ENCODE measurements around the gene SPOCK1. TPM values are rescaled to one million over a fixed set of nuclear protein-coding genes. Genes with fewer than 3 reads are reported as not detected.

The SPOCK1 gene
- total and polyA plus RNA-seq, 2 experiments from 2014 or later = 4.1 to 14.0 TPM

DNA sequence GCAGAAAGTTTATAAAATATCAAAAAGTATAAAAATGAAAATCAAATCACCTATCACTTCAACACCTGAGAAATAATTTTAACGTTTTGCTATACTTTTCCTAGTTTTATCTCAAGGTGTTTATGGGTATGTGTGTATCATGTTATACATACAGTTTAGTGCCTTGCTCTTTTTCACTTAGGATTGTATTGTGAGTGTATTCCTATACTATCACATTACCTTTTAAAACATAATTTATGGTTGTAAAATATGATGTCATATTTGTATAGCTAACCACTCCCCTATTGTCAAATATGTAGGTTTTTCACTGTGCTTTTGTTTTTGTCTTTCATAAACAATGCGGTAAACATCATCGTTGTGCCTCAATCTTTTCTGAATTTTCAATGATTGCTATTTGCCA lies 479.9 kb downstream of the SPOCK1 start:
- H3K27ac ChIP-seq = no peak overlapping the region
- DNase-seq (ENCODE audit: low read depth in 1 of 2, low spot score in 1 of 2) = no peak

DNA sequence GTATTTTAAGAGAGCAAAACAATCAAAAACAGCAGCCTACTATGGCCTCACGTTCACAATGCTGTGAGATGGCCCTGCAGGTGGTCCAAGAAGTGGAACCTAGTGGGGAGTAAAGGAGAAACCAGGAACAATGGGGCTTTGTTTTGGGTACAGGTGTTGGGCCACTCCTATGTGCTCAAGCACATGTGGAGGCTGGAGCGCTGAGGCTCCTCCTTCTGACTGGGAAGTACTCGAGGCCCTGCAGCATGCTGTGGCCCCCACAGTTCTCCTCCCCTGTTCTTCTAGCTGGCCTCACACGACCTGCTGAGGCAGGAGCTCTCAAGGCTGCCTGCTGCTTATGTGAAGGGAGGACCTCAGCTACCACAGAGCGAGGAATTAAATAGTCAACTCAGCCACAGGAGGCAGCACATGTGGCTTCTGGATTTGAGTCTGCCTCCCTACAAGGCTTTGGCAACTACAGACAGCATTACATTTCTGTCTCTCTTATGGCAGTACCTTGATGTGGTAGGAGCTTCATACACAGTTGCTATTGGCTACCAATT lies 482.3 kb downstream of the SPOCK1 start:
- Histone ChIP-seq H3K36me3 (no peaks in the 10 kb centered on the region), H3K4me1 (ENCODE audit: low read depth) (no peaks in the 10 kb centered on the region), H3K27me3 (no peaks in the 10 kb centered on the region), H3K9me3 (ENCODE audit: low read depth) (no peaks in the 10 kb centered on the region), H3K27ac (no peak overlapping the region), H3K4me3 (no peak overlapping the region)
- no peak for DNase-seq (ENCODE audit: low read depth in 1 of 2, low spot score in 1 of 2)
- TF ChIP-seq, protein P1, sequence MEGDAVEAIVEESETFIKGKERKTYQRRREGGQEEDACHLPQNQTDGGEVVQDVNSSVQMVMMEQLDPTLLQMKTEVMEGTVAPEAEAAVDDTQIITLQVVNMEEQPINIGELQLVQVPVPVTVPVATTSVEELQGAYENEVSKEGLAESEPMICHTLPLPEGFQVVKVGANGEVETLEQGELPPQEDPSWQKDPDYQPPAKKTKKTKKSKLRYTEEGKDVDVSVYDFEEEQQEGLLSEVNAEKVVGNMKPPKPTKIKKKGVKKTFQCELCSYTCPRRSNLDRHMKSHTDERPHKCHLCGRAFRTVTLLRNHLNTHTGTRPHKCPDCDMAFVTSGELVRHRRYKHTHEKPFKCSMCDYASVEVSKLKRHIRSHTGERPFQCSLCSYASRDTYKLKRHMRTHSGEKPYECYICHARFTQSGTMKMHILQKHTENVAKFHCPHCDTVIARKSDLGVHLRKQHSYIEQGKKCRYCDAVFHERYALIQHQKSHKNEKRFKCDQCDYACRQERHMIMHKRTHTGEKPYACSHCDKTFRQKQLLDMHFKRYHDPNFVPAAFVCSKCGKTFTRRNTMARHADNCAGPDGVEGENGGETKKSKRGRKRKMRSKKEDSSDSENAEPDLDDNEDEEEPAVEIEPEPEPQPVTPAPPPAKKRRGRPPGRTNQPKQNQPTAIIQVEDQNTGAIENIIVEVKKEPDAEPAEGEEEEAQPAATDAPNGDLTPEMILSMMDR (IDR thresholded peaks at IDR 0.05; ENCODE audit: low read depth, low read length) = no peak

More for the DNA sequence above, 479.9 kb downstream of the SPOCK1 start:
- Histone ChIP-seq H3K36me3 (no peaks in the 10 kb centered on the region), H3K27me3 (no peaks in the 10 kb centered on the region), H3K4me1 (ENCODE audit: low read depth) (no peaks in the 10 kb centered on the region), H3K4me3 (no peak overlapping the region), H3K9me3 (ENCODE audit: low read depth) (no peaks in the 10 kb centered on the region)
- TF ChIP-seq, protein P1 (IDR thresholded peaks at IDR 0.05; ENCODE audit: low read depth, low read length) = no peak

DNA sequence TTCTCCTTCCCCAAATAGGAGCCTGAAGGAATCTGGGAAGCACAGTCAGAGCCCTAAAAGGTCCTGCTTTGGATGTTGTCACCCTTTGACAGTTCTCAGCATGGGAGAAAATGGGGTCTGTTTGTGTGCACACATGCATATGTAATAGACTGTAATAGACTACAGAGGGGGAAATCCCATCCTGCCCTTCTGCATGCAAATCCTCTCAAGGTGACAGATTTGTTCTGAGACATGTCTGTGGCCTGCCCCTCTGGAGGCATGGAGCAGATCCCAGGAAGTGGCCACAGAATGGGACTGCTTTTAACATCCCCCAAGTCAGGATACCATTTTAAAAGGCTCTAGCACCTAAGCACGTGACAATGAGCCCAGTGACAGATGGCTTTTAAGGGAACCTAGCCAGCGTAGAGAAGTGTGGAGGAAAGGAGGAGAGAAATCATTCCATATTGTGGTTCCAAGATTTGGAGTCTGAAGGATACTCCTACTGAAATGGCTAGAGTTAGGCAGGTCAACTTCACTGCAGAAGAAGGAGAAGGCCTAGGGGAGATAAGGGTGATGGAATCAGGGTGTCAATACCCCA lies 483.5 kb downstream of the SPOCK1 start:
- H3K36me3 ChIP-seq = no peaks in the 10 kb centered on the region
- DNase-seq (ENCODE audit: low read depth in 1 of 2, low spot score in 1 of 2) = no peak
- no peaks in the 10 kb centered on the region for H3K27me3 ChIP-seq
- TF ChIP-seq, protein P1 (IDR thresholded peaks at IDR 0.05; ENCODE audit: low read depth, low read length) = no peak
- no peak overlapping the region for H3K4me3 ChIP-seq
- no peaks in the 10 kb centered on the region for H3K9me3 ChIP-seq (ENCODE audit: low read depth)
- H3K4me1 ChIP-seq (ENCODE audit: low read depth) = no peaks in the 10 kb centered on the region
- no peak overlapping the region for H3K27ac ChIP-seq

DNA sequence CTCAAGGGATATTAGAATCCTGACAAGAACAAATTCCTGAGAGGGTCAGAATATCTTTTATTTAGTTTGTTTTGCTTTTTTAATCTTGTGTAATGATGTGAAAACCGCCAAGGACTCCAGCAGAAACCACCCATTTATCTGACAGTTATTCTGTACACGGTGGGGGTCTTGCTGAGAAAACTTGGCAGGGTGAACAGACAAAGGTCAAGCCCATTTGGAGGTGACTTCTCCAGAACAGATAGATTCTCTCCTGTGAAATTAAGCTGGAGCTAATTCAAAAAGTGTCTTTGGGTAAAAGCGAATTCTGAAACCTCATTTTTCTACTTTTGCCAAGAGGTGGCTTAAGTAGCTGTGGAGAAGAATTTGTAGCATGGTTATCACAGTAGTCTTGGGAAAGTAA lies 484.4 kb downstream of the SPOCK1 start:
- no peaks in the 10 kb centered on the region for H3K36me3 ChIP-seq
- H3K27ac ChIP-seq = no peak overlapping the region
- no peak overlapping the region for H3K4me3 ChIP-seq
- DNase-seq (ENCODE audit: low read depth in 1 of 2, low spot score in 1 of 2) = no peak
- no peaks in the 10 kb centered on the region for H3K9me3 ChIP-seq (ENCODE audit: low read depth)
- no peaks in the 10 kb centered on the region for H3K4me1 ChIP-seq (ENCODE audit: low read depth)
- H3K27me3 ChIP-seq = no peaks in the 10 kb centered on the region
- TF ChIP-seq, protein P1 (IDR thresholded peaks at IDR 0.05; ENCODE audit: low read depth, low read length) = no peak

GRCh38 chr5:137010226-137010625 lies 488.9 kb downstream of the SPOCK1 start:
- no peaks in the 10 kb centered on the region for H3K36me3 ChIP-seq
- H3K4me1 ChIP-seq (ENCODE audit: low read depth) = no peaks in the 10 kb centered on the region
- no peaks in the 10 kb centered on the region for H3K27me3 ChIP-seq
- no peak overlapping the region for H3K27ac ChIP-seq
- DNase-seq (ENCODE audit: low read depth in 1 of 2, low spot score in 1 of 2) = no peak
- H3K9me3 ChIP-seq (ENCODE audit: low read depth) = no peaks in the 10 kb centered on the region
- TF ChIP-seq, protein P1 (IDR thresholded peaks at IDR 0.05; ENCODE audit: low read depth, low read length) = no peak
- H3K4me3 ChIP-seq = no peak overlapping the region
